Measurements from ENCODE around the gene QRICH2.
"Not testable (repeated sequence)": the region's sequence is repeated elsewhere in the genome, so short reads cannot be mapped to it uniquely, and the experiment has no call there.

QRICH2 gene

DNA sequence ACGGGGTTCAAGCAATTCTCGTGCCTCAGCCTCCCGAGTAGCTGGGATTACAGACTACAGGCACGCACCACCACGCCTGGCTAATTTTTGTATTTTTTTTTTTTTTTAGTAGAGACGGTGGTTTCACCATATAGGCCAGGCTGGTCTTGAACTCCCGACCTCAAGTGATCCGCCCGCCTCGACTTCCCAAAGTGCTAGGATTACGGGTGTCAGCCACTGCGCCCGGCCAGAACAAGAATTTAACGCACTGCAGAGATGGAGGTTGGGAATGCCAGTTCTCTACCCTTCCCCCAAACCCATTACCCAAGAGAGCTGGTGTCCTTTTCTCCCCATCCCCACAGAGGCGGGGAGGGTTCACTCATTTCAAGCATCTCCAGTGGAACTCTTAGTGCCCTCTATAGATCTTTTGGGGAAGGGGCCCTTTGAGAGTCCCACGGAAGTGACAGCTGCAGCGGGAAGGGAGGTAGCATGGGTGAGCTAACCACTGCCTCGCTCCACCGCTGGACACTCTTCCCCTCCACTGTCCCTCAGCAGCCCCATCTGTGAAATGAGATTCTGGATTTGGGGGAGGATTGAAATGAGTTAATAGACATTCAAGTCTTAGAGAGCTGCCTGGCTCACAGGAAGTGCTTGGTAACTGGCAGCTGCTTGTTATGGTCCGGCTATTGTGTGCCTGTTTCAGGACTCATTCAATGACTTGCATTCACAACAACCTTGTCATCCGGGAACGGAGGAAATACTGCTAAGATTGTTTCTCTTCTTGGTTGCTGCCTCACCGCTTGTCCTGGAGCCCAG lies 46.5 kb downstream of the QRICH2 start:
- Histone ChIP-seq H3K79me1 (replicated peaks; ENCODE audit: low read length, poor library complexity, severe bottlenecking) (no peaks in the 10 kb centered on the region), H2BK5ac (ENCODE audit: low read depth, low read length, poor library complexity, severe bottlenecking) (no peak overlapping the region), H3K4ac (ENCODE audit: low read depth in 1 of 2, low read length in 2 of 2) (no peak overlapping the region), H2AK5ac (ENCODE audit: low read length, severe bottlenecking) (no peak overlapping the region), H2BK12ac (ENCODE audit: low read length in 2 of 2) (peak overlapping the region in 1 of 2 experiments; percentile 21), H3K9ac (ENCODE audit: low read length) (no peak overlapping the region), H3K27ac (ENCODE audit: low read length, poor library complexity, severe bottlenecking) (no peak overlapping the region), H3K18ac (ENCODE audit: low read depth in 1 of 2, low read length in 2 of 2) (no peak overlapping the region), H3K27me3 (ENCODE audit: control insufficient read depth in 1 of 2, insufficient read depth in 1 of 2, low read length in 2 of 2) (no peaks in the 10 kb centered on the region), H3K4me1 (ENCODE audit: control insufficient read depth, insufficient read depth, low read depth, low read length) (peaks cover 11% of the 10 kb centered on the region), H2BK120ac (ENCODE audit: low read depth, low read length) (no peak overlapping the region), H3K4me3 (ENCODE audit: insufficient read depth in 1 of 2, low read depth in 1 of 2, low read length in 2 of 2) (no peak overlapping the region), H2AFZ (ENCODE audit: low read depth, low read length) (no peak overlapping the region), H3K9me3 (ENCODE audit: control insufficient read depth, low read length) (no peaks in the 10 kb centered on the region), H3K36me3 (ENCODE audit: control insufficient read depth in 1 of 2, insufficient read depth in 2 of 2, low read depth in 1 of 2, low read length in 2 of 2) (no peaks in the 10 kb centered on the region), H3K4me2 (ENCODE audit: low read length, poor library complexity, severe bottlenecking) (no peak overlapping the region), H2BK15ac (ENCODE audit: low read depth, poor library complexity, severe bottlenecking) (no peak overlapping the region), H4K8ac (ENCODE audit: low read length) (no peak overlapping the region), H3K14ac (ENCODE audit: low read length in 2 of 2) (no peak overlapping the region), H3K23ac (ENCODE audit: low read length in 2 of 2) (no peak overlapping the region), H4K91ac (ENCODE audit: low read length) (no peak overlapping the region)
- WGBS, result 90% methylated on average over 21 of the region's 23 CpGs
- peak; percentile 18 for DNase-seq

DNA sequence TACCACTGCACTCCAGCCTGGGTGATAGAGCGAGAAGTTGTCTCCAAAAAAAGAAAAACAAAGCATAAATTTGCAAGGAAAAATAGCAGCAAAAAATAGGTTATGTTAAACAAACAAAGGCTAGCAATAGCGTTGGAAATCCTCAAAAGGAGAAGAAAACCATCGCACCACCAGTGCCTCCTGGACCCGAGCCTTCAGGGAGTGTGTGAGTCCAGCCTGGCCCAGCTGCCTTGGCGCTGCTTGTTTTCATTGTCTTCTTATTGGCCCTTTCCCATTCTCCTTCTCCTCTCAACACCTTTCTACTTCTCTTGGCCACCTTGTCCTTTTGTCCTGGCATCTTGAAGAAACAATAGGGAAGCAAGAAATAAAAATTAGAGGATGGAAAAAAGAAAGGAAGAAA lies 47.4 kb downstream of the QRICH2 start:
- Histone ChIP-seq H3K79me1 (replicated peaks; ENCODE audit: low read length, poor library complexity, severe bottlenecking) (no peaks in the 10 kb centered on the region), H3K36me3 (ENCODE audit: control insufficient read depth in 1 of 2, insufficient read depth in 2 of 2, low read depth in 1 of 2, low read length in 2 of 2) (no peaks in the 10 kb centered on the region)

DNA sequence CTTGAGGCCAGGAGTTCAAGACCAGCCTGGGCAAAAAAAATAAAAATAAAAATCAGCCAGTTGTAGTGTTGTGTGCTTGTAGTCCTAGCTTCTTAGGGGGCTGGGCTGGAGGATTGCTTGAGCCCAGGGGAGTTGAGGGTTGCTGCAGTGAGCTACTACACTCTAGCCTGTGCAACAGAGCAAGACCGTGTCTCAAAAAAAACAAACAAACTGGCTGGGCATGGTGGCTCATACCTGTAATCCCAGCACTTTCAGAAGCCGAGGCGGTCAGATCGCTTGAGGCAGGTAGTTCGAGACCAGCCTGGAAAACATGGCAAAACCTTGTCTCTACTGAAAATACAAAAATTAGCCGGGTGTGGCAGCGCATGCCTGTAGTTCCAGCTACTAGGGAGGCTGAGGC lies 47.9 kb downstream of the QRICH2 start:
- H3K27ac ChIP-seq (ENCODE audit: low read length, poor library complexity, severe bottlenecking), result no peak overlapping the region
- H3K79me1 ChIP-seq (replicated peaks; ENCODE audit: low read length, poor library complexity, severe bottlenecking), result no peaks in the 10 kb centered on the region
- H3K14ac ChIP-seq (ENCODE audit: low read length in 2 of 2), result no peak overlapping the region
- H4K8ac ChIP-seq (ENCODE audit: low read length), result no peak overlapping the region
- H3K36me3 ChIP-seq (ENCODE audit: control insufficient read depth in 1 of 2, insufficient read depth in 2 of 2, low read depth in 1 of 2, low read length in 2 of 2), result no peaks in the 10 kb centered on the region
- no peak overlapping the region for H3K18ac ChIP-seq (ENCODE audit: low read depth in 1 of 2, low read length in 2 of 2)
- H3K9me3 ChIP-seq (ENCODE audit: control insufficient read depth, low read length), result no peaks in the 10 kb centered on the region
- no peaks in the 10 kb centered on the region for H3K27me3 ChIP-seq (ENCODE audit: control insufficient read depth in 1 of 2, insufficient read depth in 1 of 2, low read length in 2 of 2)
- H2BK5ac ChIP-seq (ENCODE audit: low read depth, low read length, poor library complexity, severe bottlenecking), result no peak overlapping the region
- no peak overlapping the region for H2AK5ac ChIP-seq (ENCODE audit: low read length, severe bottlenecking)
- no peak overlapping the region for H3K4me2 ChIP-seq (ENCODE audit: low read length, poor library complexity, severe bottlenecking)
- no peak overlapping the region for H4K91ac ChIP-seq (ENCODE audit: low read length)
- no peak overlapping the region for H3K23ac ChIP-seq (ENCODE audit: low read length in 2 of 2)
- no peak overlapping the region for H3K4ac ChIP-seq (ENCODE audit: low read depth in 1 of 2, low read length in 2 of 2)
- no peak overlapping the region for H2AFZ ChIP-seq (ENCODE audit: low read depth, low read length)
- H2BK120ac ChIP-seq (ENCODE audit: low read depth, low read length), result no peak overlapping the region
- no peak overlapping the region for H3K9ac ChIP-seq (ENCODE audit: low read length)
- no peak for DNase-seq
- no peak overlapping the region for H2BK12ac ChIP-seq (ENCODE audit: low read length in 2 of 2)
- H3K4me3 ChIP-seq (ENCODE audit: insufficient read depth in 1 of 2, low read depth in 1 of 2, low read length in 2 of 2), result no peak overlapping the region
- H3K4me1 ChIP-seq (ENCODE audit: control insufficient read depth, insufficient read depth, low read depth, low read length), result peaks cover 8% of the 10 kb centered on the region
- 95% methylated on average over 7 of the region's 7 CpGs for WGBS
- no peak overlapping the region for H2BK15ac ChIP-seq (ENCODE audit: low read depth, poor library complexity, severe bottlenecking)

More for the DNA sequence above, 47.4 kb downstream of the QRICH2 start:
- Histone ChIP-seq H4K91ac (ENCODE audit: low read length) (no peak overlapping the region), H3K4me2 (ENCODE audit: low read length, poor library complexity, severe bottlenecking) (no peak overlapping the region), H3K4me3 (ENCODE audit: insufficient read depth in 1 of 2, low read depth in 1 of 2, low read length in 2 of 2) (no peak overlapping the region), H3K14ac (ENCODE audit: low read length in 2 of 2) (no peak overlapping the region), H4K8ac (ENCODE audit: low read length) (no peak overlapping the region), H2BK120ac (ENCODE audit: low read depth, low read length) (no peak overlapping the region), H3K4me1 (ENCODE audit: control insufficient read depth, insufficient read depth, low read depth, low read length) (peaks cover 8% of the 10 kb centered on the region), H2AK5ac (ENCODE audit: low read length, severe bottlenecking) (no peak overlapping the region), H2AFZ (ENCODE audit: low read depth, low read length) (no peak overlapping the region), H3K23ac (ENCODE audit: low read length in 2 of 2) (no peak overlapping the region), H3K27me3 (ENCODE audit: control insufficient read depth in 1 of 2, insufficient read depth in 1 of 2, low read length in 2 of 2) (no peaks in the 10 kb centered on the region), H3K9me3 (ENCODE audit: control insufficient read depth, low read length) (no peaks in the 10 kb centered on the region), H2BK15ac (ENCODE audit: low read depth, poor library complexity, severe bottlenecking) (no peak overlapping the region), H3K18ac (ENCODE audit: low read depth in 1 of 2, low read length in 2 of 2) (no peak overlapping the region), H3K9ac (ENCODE audit: low read length) (no peak overlapping the region), H2BK12ac (ENCODE audit: low read length in 2 of 2) (peak overlapping the region in 1 of 2 experiments; percentile 4), H3K27ac (ENCODE audit: low read length, poor library complexity, severe bottlenecking) (no peak overlapping the region), H3K4ac (ENCODE audit: low read depth in 1 of 2, low read length in 2 of 2) (no peak overlapping the region), H2BK5ac (ENCODE audit: low read depth, low read length, poor library complexity, severe bottlenecking) (no peak overlapping the region)
- DNase-seq, result no peak
- 79% methylated on average over 3 of the region's 5 CpGs for WGBS

DNA sequence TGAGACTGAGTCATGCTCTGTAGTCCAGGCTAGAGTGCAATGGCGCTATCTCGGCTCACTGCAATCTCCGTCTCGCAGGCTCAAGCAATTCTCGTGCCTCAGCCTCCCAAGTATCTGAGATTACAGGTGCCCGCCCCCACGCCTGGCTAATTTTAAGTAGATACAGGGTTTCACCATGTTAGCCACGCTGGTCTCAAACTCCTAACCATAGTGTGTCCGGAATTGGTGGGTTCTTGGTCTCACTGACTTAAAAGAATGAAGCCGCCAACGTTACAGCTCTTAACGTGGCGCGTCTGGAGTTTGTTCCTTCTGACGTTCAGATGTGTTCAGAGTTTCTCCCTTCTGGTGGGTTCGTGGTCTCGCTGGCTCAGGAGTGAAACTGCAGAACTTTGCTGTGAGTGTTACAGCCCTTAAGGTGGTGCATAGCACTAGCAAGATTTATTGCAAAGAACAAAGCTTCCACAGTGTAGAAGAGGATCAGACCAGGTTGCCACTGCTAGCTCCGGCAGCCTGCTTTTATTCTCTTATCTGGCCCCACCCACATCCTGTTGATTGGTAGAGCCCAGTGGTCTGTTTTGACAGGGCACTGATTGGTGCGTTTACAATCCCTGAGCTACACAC lies 51.5 kb downstream of the QRICH2 start:
- DNase-seq; H3K79me1 ChIP-seq (replicated peaks; ENCODE audit: low read length, poor library complexity, severe bottlenecking); H3K27me3 ChIP-seq (ENCODE audit: control insufficient read depth in 1 of 2, insufficient read depth in 1 of 2, low read length in 2 of 2); H3K14ac ChIP-seq (ENCODE audit: low read length in 2 of 2); H2BK120ac ChIP-seq (ENCODE audit: low read depth, low read length); H2AFZ ChIP-seq (ENCODE audit: low read depth, low read length); H3K23ac ChIP-seq (ENCODE audit: low read length in 2 of 2); H2AK5ac ChIP-seq (ENCODE audit: low read length, severe bottlenecking); H3K4ac ChIP-seq (ENCODE audit: low read depth in 1 of 2, low read length in 2 of 2); H3K36me3 ChIP-seq (ENCODE audit: control insufficient read depth in 1 of 2, insufficient read depth in 2 of 2, low read depth in 1 of 2, low read length in 2 of 2); H3K9ac ChIP-seq (ENCODE audit: low read length); H2BK15ac ChIP-seq (ENCODE audit: low read depth, poor library complexity, severe bottlenecking); H4K91ac ChIP-seq (ENCODE audit: low read length); H3K9me3 ChIP-seq (ENCODE audit: control insufficient read depth, low read length); H3K18ac ChIP-seq (ENCODE audit: low read depth in 1 of 2, low read length in 2 of 2); H3K27ac ChIP-seq (ENCODE audit: low read length, poor library complexity, severe bottlenecking); H2BK5ac ChIP-seq (ENCODE audit: low read depth, low read length, poor library complexity, severe bottlenecking); H3K4me3 ChIP-seq (ENCODE audit: insufficient read depth in 1 of 2, low read depth in 1 of 2, low read length in 2 of 2); H3K4me2 ChIP-seq (ENCODE audit: low read length, poor library complexity, severe bottlenecking): not testable (repeated sequence)
- Histone ChIP-seq H3K4me1 (ENCODE audit: control insufficient read depth, insufficient read depth, low read depth, low read length) (peaks cover 14% of the 10 kb centered on the region), H4K8ac (ENCODE audit: low read length) (peak overlapping the region; percentile 50), H2BK12ac (ENCODE audit: low read length in 2 of 2) (peak overlapping the region; percentile 5 to 43)
- 89% methylated on average over 19 of the region's 19 CpGs for WGBS

Measured in mesenchymal stem cell (in vitro differentiated cells and primary cell).